Measurements from ENCODE around the gene NMRK1. TPM values are rescaled to one million over a fixed set of nuclear protein-coding genes. Genes with fewer than 3 reads are reported as not detected.

The NMRK1 gene
- 10 to 100 TPM; 21.4 to 23.3 TPM for total RNA-seq
- long read RNA-seq, transcript NMRK1-201 (9 exons, 1,185 nt): major isoform, 8 of 30 reads
- long read RNA-seq, partial matches to known transcripts: 3 of 30 reads
- long read RNA-seq, other reads (novel, unspliced or antisense): 13 of 30 reads

DNA sequence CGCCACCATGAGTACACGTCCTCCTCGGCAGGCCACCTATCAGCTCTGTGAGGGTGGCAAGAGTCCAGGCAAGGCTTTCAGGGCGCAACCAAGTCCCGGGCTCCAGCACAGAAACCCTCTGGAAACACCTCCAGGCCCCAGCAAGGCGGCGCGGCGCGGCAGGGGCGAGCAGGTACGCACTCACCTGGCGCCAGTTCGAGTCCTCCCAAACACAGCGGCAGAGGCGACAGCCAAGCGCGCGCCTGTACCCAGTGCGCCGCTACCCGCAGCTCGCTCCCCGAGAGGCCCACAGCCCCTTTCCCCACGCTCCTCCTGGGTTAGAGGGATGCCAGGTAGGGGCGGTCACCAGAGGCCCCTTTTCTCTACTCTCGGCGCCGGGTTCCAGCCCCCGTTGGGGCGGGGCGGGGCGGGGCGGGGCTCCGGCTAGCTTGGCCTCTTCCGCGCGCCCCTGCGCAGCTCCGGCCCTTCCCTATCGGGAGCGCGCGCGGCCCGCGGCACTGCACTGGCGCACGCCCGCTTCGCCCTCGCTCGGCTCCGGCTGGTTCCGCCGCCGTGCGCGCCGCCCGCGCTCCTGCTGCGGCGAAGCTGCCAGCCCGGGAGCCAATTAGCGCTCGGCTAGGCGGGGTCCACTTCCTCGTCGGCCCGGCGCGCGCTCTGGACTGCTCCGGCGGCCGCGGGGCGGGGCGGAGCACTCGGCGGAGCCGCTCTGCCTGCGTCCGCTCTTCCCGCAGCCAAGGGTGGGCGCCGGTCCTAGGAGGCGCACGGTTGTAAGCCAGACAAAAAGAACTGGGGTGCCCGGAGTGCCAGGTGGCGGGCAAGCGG, at the start of gene NMRK1, which contains the start of gene OSTF1:
NMRK1 (minus strand) TSS at position 332 of the 822 bp plus-strand sequence. CDS start 5,040 bp downstream, outside the sequence.
OSTF1 (plus strand) TSS at position 691 of the 822 bp plus-strand sequence. CDS start 179 bp downstream, outside the sequence.
- DNase-seq (peak; percentile 97), ATAC-seq (peak; percentile 96)
- intact Hi-C loops (cut with DNase I): loop anchor here in 1 of 2 donors (10.0 kb wide), 1 partner anchor 133 kb away; the partner anchor contains the start of gene C9orf40

DNA sequence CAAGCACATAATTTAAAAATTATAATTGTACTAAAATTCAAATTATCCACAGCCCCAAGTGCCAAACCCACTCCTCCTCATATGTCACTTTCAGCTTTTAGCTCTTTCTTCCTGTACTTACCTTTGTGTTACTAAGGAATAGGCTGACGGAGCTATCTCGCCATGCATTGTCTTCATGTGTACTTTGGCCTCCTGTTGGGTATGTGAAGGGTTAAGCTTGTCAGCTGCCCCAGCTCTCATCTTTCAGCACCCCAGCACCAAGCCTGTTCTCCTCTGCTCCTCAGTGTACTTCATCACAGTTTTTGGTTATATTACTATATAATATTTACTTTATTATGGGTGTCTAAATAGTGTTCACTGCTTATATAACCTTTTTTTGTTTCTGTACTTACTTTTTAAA, 46.5 kb upstream of the NMRK1 start:
- intact Hi-C loops (cut with DNase I): no loop called here
- no peak for ATAC-seq
- DNase-seq: no peak

DNA sequence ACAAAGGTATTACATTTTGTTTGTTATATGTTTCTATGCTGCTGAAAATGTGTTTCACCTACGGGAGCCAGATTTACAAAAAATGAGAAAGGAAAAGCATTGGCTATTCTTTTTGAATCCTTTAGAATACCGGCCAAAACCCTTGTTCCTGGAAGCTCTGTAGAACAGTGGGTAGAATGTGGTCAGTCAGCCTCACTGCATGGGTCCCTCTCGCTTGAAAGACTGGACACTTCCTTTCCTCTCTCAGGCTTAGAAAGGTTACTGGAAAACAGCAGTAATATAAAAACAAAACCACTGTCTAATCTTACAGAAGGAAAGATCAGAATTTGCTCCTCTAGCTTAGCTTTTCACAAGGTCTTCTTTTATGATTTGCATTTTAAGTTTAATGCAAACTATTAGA, 45.4 kb upstream of the NMRK1 start:
- no peak for ATAC-seq
- intact Hi-C loops (cut with DNase I): no loop called here

DNA sequence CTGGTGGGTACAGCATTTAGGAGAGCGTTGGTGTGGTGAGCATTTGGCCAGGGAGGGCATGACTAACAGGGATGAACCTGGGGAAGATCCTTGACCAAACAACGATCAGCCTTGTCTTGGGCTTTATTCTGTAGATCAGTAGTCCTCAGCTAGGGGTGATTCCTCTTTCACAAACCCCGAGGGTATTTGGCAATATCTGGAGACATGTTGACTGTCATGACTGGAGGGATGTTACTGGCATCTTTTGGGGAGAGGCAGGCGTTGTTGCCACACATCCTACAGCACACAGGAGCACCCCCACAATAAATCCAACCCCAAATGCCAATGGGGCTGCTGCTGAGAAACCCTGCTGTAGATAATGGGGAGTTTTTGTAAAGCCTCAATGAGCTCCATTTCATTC, 44.3 kb upstream of the NMRK1 start:
- ATAC-seq (no peak), DNase-seq (no peak)
- intact Hi-C loops (cut with DNase I): no loop called here

More for the DNA sequence above, 45.4 kb upstream of the NMRK1 start:
- DNase-seq: no peak

DNA sequence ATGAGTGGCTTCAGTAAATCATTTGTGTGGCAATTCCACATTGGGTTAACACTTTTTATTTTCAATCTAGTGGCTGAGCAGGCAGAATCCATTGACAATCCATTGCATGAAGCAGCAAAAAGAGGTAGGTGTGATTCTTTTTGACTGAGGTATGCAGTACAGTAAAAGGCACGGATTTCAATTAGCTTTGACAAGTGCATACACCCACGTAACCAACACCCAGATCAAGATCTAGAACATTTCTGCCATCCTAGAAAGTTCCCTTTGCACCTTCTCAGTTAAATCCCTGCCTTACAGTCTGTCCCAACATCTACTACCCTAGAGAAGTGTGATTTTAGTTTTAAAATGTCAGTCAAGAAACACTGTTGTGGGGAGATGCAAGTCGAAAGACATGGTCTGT, 43.7 kb upstream of the NMRK1 start:
- ATAC-seq (no peak), DNase-seq (no peak)
- intact Hi-C loops (cut with DNase I): no loop called here

DNA sequence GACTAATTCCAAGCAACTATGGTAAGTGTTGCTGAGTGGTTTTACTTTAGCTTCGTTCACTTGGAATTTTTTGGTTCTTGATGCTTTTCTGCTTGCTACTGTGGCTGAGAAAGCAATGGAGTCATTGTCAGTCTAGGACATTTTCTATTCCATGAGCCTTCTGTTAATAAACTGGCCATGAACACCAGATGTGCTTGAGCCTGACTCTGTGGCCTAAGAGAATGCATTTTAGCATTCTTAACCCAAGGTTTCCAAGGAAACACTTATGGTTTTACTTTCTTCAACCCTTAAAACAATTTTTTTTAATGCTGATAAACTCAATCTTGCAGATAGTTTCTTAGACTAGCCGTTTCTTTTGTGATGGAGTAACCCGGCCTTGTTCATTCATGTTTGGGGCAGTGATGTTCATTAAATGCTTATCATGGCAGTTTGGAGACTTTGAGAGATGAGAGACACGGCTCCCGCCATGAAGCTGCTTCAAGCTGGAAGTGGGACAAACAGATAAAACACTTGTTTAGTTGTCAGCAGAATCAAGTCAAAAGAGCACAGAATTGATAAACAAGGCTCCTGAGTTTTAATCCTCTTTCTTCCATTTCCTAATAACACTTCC, 42.8 kb upstream of the NMRK1 start:
- intact Hi-C loops (cut with DNase I): no loop called here
- DNase-seq (no peak), ATAC-seq (no peak)

DNA sequence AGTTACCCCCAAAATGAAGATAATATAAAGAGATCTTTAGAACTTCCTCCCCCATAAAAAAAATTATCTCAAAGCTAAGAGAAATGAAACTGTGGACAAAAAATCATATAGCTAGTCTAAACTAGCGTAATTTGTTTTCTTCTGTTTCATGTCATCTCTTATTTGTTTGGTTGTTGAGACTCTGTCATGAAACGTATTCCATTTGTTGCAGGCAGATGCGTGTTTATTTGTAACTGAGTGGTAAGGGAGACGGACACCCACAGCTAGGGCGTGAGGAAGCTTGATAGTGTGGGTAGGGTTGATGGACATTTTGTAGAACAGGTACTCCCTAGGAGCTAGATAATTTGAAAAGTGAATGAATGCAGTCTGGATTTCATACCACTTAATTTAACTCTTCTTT, 42.2 kb upstream of the NMRK1 start:
- intact Hi-C loops (cut with DNase I): no loop called here
- DNase-seq (no peak), ATAC-seq (no peak)

DNA sequence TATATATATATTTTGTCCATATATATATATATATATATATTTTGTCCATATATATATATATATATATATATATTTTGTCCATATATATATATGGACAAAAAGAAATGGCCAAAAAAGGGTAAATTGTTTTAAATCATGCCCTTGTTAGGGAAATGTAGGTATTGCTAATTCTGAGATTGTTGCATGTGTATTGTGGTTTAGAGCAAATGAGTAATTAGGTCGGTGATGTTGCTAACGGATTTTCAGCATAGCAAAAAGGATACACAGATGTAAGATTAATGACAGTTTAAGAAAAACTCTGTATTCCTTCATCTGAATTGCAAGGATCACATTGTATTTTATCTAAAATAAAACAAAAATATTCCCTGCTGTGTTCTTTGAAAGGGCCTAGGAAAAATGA, 40.6 kb upstream of the NMRK1 start:
- intact Hi-C loops (cut with DNase I): no loop called here
- DNase-seq (no peak), ATAC-seq (no peak)

DNA sequence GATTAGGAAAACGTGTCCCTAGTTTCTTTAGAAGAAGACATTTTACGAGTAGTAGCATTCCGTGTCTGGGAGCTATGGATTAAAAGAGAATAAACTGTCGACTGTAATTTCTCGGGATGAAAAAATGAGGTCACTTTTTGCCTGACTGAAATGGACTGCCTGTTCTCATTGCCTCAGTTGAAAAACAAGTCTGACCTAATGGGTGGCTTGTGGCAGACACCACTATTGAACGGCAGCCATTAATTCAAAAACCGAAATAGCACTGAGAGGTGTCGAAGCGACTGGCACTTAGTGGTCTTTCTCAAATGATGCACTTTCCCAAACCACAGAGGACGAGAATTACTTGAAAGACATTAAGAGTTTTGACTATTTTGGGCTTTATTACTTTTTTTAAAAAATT, 35.7 kb upstream of the NMRK1 start:
- no peak for ATAC-seq
- intact Hi-C loops (cut with DNase I): no loop called here
- DNase-seq: no peak

DNA sequence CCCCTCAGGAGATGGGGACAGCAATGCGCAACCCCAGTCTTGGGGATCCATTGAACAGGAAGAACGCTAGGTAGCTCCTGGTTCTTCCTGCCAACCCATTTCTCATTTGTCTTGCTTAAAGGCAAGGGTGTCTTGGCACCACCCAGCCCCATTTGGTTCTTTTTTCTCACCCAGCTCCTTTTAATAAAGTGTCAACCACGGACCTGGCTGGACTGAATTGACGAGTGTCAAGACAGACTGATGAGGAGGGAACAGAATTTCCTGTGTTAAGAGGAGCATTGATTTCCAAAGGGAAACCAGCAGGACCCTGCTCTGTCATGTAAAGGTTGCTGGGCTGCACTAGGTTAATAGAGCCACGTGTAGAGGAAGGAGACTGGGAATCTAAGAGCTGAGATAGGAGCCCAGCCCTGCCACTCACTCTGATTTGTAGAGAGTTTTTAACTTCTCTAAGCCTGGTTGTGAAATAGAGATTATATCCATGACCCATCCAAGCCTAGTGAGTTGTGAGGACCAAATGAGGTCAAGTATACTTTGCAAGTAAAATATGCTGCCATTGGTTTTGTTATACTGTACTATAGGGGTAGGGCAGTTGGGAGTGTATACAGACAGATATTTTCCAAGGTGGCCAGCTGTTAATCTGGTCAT, 34.1 kb upstream of the NMRK1 start:
- ATAC-seq (no peak), DNase-seq (no peak)
- intact Hi-C loops (cut with DNase I): no loop called here

DNA sequence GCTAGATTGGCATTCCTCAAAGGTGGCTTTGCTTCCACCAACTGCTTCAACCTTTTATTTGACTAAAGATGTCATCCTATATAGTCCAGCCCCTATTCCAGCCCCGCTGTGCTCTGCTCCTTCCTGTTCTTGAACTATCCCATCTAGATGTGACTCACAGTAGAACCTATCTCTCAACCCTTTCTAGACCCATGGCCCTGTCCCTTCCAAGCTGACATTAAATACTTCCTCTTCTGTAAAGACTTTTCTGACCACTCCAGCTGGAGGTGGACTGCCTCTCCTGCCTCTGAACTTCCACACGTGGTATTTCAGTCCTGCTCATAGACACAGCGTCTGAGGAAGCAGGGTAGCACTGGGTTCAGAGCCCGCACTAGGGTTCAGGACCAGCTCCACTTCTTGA, 32.7 kb upstream of the NMRK1 start:
- DNase-seq: no peak
- ATAC-seq: peak; percentile 12 to 38
- intact Hi-C loops (cut with DNase I): no loop called here

DNA sequence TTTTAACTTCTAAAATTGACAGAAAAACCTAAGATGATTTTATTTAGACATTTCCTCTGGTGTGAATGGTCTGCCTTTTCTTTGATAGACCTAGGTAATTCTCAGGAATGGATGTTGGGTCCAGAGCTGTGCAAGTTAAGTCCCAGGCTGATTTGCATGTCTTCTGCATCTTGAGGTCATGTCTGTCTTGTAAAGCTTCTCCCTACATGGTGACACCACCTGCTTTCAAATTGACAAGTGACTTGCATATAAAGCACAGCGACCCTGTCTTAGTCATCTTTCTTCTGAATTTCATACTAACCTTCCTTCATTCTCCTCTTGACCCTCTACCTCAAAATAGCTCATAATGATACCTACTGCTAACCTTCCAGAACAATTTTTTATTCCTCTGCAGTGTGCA, 29.6 kb upstream of the NMRK1 start:
- ATAC-seq (no peak), DNase-seq (no peak)
- intact Hi-C loops (cut with DNase I): no loop called here

DNA sequence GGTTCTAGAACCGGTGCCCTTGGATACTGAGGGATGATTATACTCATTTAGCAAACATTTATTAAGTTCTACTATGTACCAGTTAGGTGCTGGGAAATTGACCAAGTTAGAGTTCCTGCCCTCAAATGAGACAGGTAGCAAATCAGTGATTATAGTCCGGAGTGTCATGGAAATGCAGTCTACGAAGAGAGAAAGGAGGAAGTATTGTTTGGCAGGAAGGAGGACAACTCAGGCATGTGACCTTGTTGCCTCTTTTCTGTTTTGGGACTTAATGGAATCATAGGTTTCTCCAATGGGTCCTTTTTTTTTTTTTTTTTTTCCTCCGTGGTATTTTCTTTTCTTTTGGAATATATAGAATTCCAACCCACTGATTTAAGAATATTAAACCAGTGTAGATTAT, 28.4 kb upstream of the NMRK1 start:
- no peak for ATAC-seq
- DNase-seq: no peak
- intact Hi-C loops (cut with DNase I): no loop called here

DNA sequence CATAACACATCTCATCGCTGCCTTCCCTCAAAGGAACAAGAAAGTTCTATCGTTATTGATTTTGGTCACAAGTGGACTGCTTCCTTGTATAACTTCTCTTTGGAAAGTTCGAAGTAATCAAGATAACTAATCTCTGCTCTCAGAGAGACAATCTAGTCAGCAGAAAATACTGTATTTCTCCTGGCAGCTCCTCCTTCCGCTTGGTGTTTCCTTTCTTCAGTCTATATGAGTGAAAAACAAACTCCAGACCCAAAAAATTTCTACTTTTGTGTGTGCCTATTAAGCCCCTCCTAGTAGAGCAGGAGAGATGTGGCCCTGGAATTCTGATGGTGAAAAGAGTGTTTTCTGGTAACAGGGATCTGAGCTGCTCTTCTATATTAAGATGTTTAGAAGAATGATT, 24.8 kb upstream of the NMRK1 start:
- ATAC-seq: no peak
- intact Hi-C loops (cut with DNase I): no loop called here

DNA sequence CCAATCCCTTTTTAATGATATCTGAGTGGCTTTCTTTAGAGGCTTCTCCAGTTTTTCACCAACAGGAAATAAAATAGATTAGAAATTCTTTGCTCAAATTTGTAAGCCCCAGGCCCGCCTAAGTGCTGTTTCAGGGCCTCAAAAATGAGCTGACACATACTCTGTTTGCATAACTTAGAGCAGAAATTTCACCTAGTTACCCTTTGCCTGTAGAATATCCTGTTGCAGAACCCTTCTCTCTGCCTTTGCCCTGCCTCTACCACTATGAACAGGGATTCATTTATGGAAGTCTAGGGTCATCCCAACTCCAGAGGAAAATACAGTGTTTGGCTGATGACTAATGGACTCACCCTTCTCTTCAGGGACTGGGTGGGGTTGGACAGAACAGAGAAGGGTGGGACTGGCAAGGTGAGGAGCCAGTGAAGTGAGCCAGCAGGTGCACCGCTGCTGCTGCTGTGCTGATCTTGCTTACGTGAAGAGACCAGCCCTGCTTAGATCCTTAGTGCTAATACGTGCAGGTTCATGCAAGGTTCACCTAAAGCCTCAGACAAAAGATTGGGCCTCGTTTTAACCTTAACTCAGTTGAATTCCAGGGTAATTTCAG, 23.2 kb upstream of the NMRK1 start:
- no peak for ATAC-seq
- intact Hi-C loops (cut with DNase I): no loop called here

More for the DNA sequence above, 24.8 kb upstream of the NMRK1 start:
- no peak for DNase-seq

DNA sequence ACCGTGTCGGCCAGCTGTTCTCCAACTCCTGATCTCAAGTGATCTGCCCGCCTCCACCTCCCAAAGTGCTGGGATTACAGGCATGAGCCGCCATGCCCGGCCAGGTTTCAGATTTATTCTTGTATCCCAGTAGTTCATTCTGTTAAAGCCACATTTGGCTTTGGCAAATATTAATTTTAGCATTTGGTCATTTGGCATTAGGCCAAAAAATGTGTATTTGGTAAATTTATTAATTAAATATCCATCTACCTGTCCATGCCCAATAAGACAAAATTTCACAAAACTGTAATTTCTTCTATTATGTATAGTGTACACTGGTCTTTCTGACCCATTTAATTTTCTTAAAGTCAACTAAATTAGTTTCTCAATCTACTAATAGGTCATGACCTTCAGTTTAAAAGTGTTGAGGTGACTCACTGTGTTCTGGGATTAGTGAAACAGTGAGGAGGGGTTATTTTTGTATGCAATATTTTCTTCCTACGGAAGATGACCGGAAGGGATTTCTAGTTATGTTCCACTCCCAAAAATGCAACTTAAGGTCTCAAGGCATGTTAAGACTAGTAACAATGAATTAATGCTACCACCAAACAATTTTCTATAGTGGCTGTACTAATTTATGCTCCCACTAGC, 21.4 kb upstream of the NMRK1 start:
- intact Hi-C loops (cut with DNase I): no loop called here
- ATAC-seq: no peak

More for the DNA sequence above, 23.2 kb upstream of the NMRK1 start:
- DNase-seq: no peak

DNA sequence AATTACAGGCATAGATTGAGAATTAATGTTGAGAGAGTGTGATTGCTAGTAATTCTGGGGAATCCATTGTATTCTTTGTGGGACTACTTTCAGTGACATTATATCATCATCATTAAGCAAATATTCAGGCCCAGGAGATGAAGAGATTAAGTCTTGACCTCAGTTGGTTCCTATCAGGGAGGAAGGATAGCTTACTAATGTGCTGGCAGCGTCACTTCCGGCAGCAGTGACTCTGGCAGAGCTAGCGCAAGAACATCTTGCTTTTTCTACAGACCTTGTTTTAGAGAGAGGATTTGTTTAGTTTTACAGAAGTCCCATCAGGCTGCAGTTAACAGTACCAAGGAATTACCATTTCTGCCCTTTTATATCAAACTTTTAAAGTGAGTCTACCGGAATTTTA, 20.6 kb upstream of the NMRK1 start:
- peak; percentile 43 to 76 for ATAC-seq
- intact Hi-C loops (cut with DNase I): no loop called here
- peak; percentile 51 for DNase-seq

More for the DNA sequence above, 21.4 kb upstream of the NMRK1 start:
- no peak for DNase-seq

DNA sequence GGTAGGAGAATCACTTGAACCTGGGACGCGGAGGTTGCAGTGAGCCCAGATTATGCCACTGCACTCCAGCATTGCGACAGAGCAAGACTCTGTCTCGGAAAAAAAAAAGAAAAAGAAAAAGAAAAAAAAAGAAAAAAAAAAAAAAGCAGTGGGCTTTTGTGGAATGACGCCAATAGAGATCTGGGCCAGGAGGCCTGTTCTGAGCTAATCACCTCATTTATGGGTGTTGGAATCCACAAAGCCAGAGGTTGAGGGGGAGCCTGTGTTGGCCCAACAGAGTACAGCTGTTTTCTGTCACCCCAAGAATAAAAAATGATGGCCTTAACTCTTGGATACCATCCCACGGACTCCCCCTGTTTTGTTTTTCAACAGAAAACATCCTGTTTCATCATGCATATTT, 18.9 kb upstream of the NMRK1 start:
- ATAC-seq (peak; percentile 43 to 75), DNase-seq (no peak)
- intact Hi-C loops (cut with DNase I): no loop called here

DNA sequence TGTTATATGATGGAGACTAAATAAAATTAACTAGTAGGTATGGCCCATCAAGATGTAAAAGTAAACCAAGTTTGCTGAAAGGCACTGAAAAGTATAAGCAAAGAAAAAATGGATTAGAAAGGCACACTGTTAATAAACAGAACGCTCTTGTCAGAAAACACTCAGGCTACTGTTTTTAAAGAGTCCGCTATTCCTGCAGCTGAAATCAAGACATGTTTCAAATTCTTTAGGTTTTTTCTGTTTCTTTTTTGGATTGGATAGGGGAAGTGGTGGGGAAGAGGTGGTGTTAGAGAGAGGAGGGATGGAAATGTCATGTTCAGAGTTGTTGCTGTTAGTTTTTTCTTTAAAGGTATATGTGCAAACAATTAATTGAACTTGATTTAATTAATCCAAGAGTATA, 17.9 kb upstream of the NMRK1 start:
- no peak for DNase-seq
- ATAC-seq: peak in 1 of 2 donors; percentile 33
- intact Hi-C loops (cut with DNase I): no loop called here

Data from left cardiac atrium (tissue), 4 donors.